Neutrophil (primary cell): Measurements from ENCODE around the gene IFNA10.
"Not testable (repeated sequence)": the region's sequence is repeated elsewhere in the genome, so short reads cannot be mapped to it uniquely, and the experiment has no call there.

Experiments used
- H3K27ac ChIP-seq: fragments of 200-600 bp; sonication (generic); 2 replicates; pipeline ENCODE4 v1.5.1; 2016; ENCODE audit warnings: mild to moderate bottlenecking, moderate library complexity
- H3K27me3 ChIP-seq: fragments of 200-600 bp; sonication (generic); 2 replicates; pipeline ENCODE4 v1.6.0; 2016; ENCODE audit warnings: mild to moderate bottlenecking
- H3K36me3 ChIP-seq: fragments of 200-600 bp; sonication (generic); 2 replicates; pipeline ENCODE4 v1.5.1; 2017
- H3K4me1 ChIP-seq, 2 experiments: fragments of 200-600 bp in 1 of 2; sonication (generic) in 1 of 2; 1 replicate in 1 of 2; 2 replicates in 1 of 2; pipeline versions ENCODE4 v1.5.1 to v1.6.1; 2013 to 2016; ENCODE audit warnings: low read depth in 1 of 2, low read length in 1 of 2, mild to moderate bottlenecking in 1 of 2, moderate library complexity in 1 of 2; ENCODE audit not compliant: control insufficient read depth in 1 of 2, insufficient read depth in 1 of 2
- H3K4me3 ChIP-seq, 2 experiments: fragments of 200-600 bp in 1 of 2; sonication (generic) in 1 of 2; 1 replicate in 1 of 2; 2 replicates in 1 of 2; pipeline ENCODE4 v1.5.1; 2013 to 2016; ENCODE audit warnings: low read depth in 1 of 2, low read length in 1 of 2, mild to moderate bottlenecking in 1 of 2, moderate library complexity in 1 of 2
- H3K9me3 ChIP-seq: fragments of 200-600 bp; sonication (generic); 2 replicates; pipeline ENCODE4 v1.5.1; 2016
- CTCF ChIP-seq: fragments of 200-600 bp; sonication (generic); IDR thresholded peaks from 2 replicates; pipeline ENCODE4 v1.5.1; 2016; ENCODE audit warnings: antibody characterized with exemption

The IFNA10 gene

GRCh38 chr9:21213411-21214326 is 6.7 kb upstream of the IFNA10 start:
- not testable (repeated sequence) for H3K36me3 ChIP-seq, H3K4me1 ChIP-seq, H3K27ac ChIP-seq, H3K4me3 ChIP-seq, H3K27me3 ChIP-seq, H3K9me3 ChIP-seq
- peak; percentile 25 for TF ChIP-seq CTCF

- not testable (repeated sequence) for H3K27me3 ChIP-seq, H3K4me1 ChIP-seq, H3K4me3 ChIP-seq, H3K9me3 ChIP-seq, H3K27ac ChIP-seq, H3K36me3 ChIP-seq
Measured at GRCh38 chr9:21212160-21212559, 5.2 kb upstream of the IFNA10 start.

- not testable (repeated sequence) for H3K9me3 ChIP-seq, H3K4me3 ChIP-seq, H3K4me1 ChIP-seq, H3K27ac ChIP-seq, H3K27me3 ChIP-seq, H3K36me3 ChIP-seq
Measured at GRCh38 chr9:21210782-21211181, 3.8 kb upstream of the IFNA10 start.

GRCh38 chr9:21210311-21210710 is 3.4 kb upstream of the IFNA10 start:
- no peaks in the 10 kb centered on the region for H3K4me1 ChIP-seq
- H3K4me3 ChIP-seq: no peak overlapping the region
- no peaks in the 10 kb centered on the region for H3K36me3 ChIP-seq
- H3K27ac ChIP-seq: no peak overlapping the region
- H3K9me3 ChIP-seq: no peaks in the 10 kb centered on the region
- no peak for TF ChIP-seq CTCF
- no peaks in the 10 kb centered on the region for H3K27me3 ChIP-seq

- H3K27me3 ChIP-seq: no peaks in the 10 kb centered on the region
- no peak overlapping the region for H3K27ac ChIP-seq
- no peaks in the 10 kb centered on the region for H3K4me1 ChIP-seq
- no peak overlapping the region for H3K4me3 ChIP-seq
- TF ChIP-seq CTCF: no peak
- H3K36me3 ChIP-seq: no peaks in the 10 kb centered on the region
- H3K9me3 ChIP-seq: no peaks in the 10 kb centered on the region
Measured at GRCh38 chr9:21205204-21205603, 1.7 kb downstream of the IFNA10 start.

GRCh38 chr9:21202105-21202504 is 4.8 kb downstream of the IFNA10 start, which contains the start of gene IFNA7:
Gene IFNA7 (minus strand): TSS chr9:21202205. CDS start chr9:21202165, 40 bp downstream.
- H3K36me3 ChIP-seq, H3K4me3 ChIP-seq, H3K27me3 ChIP-seq, H3K27ac ChIP-seq, H3K4me1 ChIP-seq, H3K9me3 ChIP-seq: not testable (repeated sequence)
